ENCODE results near the gene PLEKHG5. TPM values are rescaled to one million over a fixed set of nuclear protein-coding genes. Genes with fewer than 3 reads are reported as not detected.
A peak's percentile ranks its signal among the peaks of the same experiment; 100 is the strongest.
"Not testable (repeated sequence)": the region's sequence is repeated elsewhere in the genome, so short reads cannot be mapped to it uniquely, and the experiment has no call there.

PLEKHG5 gene
- polyA plus RNA-seq, 3 donors = 0.03 TPM; not detected in 2

DNA sequence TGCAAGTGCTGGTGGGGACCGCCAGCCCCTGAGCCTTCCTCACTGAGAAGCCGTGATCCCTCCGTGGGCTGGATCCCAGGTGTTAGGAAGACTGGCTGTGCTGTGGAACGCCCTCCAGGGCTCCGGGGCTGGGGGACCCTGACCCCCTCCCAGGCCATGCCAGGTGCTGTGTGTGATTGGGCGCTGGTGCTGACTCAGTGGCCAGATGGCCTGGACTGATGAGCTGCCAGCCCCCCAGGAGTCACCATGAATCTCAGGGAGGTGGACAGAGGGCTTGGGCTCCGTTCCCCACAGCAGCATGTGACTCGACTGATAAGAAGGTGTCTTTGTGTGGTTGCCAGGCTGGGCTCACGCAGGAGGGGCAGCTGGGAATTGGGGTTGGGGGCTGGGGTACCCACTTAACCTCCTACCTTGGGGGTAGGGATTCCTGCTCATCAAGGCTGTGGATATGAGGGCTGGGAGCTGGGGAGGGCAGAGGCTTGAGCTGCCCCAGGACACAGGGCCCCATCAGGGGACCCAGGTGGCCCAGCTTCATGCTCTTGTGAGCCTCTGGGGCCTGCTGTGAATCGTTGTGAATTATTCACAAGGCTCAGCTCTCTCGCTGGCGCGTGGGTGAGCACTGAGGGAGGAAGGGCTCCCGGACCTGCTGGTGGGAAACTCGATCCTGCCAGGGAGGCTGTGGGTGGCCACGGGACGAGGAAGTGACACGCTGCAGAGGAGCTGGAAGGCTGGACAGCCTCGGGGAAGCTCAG is 61.6 kb downstream of the PLEKHG5 start:
- H3K4me3 ChIP-seq (replicated peaks in 1 of 3; ENCODE audit: low read depth in 2 of 3, low read length in 3 of 3); H3K36me3 ChIP-seq (replicated peaks in 1 of 2; ENCODE audit: control insufficient read depth in 1 of 2, insufficient read depth in 2 of 2, low read length in 2 of 2); intact Hi-C loops (cut with micrococcal nuclease); H3K27ac ChIP-seq (ENCODE audit: low read depth in 1 of 2, low read length in 2 of 2); H3K36me3 Mint-ChIP-seq; H3K9ac ChIP-seq (ENCODE audit: insufficient read depth, low read length, poor library complexity, severe bottlenecking); H2AFZ ChIP-seq (ENCODE audit: insufficient read depth, low read depth, low read length, poor library complexity, severe bottlenecking); H3K4me2 ChIP-seq (replicated peaks; ENCODE audit: extremely low read depth, low read length, poor library complexity, severe bottlenecking); H3K4me1 Mint-ChIP-seq; H3K9me3 Mint-ChIP-seq; H3K4me1 ChIP-seq (ENCODE audit: control insufficient read depth in 1 of 2, insufficient read depth in 2 of 2, low read length in 2 of 2); H3K9me3 ChIP-seq (replicated peaks in 1 of 2; ENCODE audit: control insufficient read depth in 1 of 2, insufficient read depth in 1 of 2, low read length in 2 of 2); H4K20me1 ChIP-seq (ENCODE audit: insufficient read depth, low read length); H3K79me2 ChIP-seq (ENCODE audit: insufficient read depth, low read length); DNase-seq; H3K27ac Mint-ChIP-seq: not testable (repeated sequence)
- WGBS (ENCODE audit: insufficient coverage) = 34% methylated on average over 13 of the region's 19 CpGs
- H3K27me3 ChIP-seq (ENCODE audit: control insufficient read depth in 2 of 2, insufficient read depth in 2 of 2, low read length in 2 of 2) = peaks cover 0 to 23% of the 10 kb centered on the region in 2 donors
- Mint-ChIP-seq H3K4me3 (peak overlapping the region in 1 of 2 donors; percentile 30), H3K27me3 (ENCODE audit: low read depth in 3 of 3) (peaks cover 30 to 57% (median 32%) of the 10 kb centered on the region in 3 donors)

DNA sequence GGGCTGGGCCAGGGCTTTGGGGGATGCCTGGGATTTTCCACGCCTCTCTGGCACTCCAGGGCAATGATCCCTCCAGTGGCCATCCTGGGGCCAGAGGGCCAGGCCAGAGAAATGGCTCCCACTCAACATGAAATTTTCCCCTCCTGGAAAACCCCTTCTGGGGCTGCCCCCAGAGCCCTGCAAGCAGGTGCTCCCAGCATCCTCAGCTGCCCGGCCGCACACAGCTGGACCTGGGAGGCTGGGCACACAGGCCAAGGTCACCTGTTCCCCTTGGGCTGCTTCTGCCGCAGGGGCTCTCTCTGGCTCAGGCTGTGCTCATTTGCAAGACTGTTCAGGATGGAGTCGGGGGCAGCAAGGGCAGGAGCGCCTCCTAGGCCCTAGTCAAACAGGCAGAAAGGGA is 63.0 kb downstream of the PLEKHG5 start:
- H3K4me3 ChIP-seq (replicated peaks in 1 of 3; ENCODE audit: low read depth in 2 of 3, low read length in 3 of 3); H3K36me3 Mint-ChIP-seq; H4K20me1 ChIP-seq (ENCODE audit: insufficient read depth, low read length); H2AFZ ChIP-seq (ENCODE audit: insufficient read depth, low read depth, low read length, poor library complexity, severe bottlenecking); H3K4me2 ChIP-seq (replicated peaks; ENCODE audit: extremely low read depth, low read length, poor library complexity, severe bottlenecking); H3K4me3 Mint-ChIP-seq; DNase-seq; H3K79me2 ChIP-seq (ENCODE audit: insufficient read depth, low read length); intact Hi-C loops (cut with micrococcal nuclease); H3K4me1 Mint-ChIP-seq; H3K9ac ChIP-seq (ENCODE audit: insufficient read depth, low read length, poor library complexity, severe bottlenecking); H3K4me1 ChIP-seq (ENCODE audit: control insufficient read depth in 1 of 2, insufficient read depth in 2 of 2, low read length in 2 of 2); H3K27ac Mint-ChIP-seq; H3K9me3 ChIP-seq (replicated peaks in 1 of 2; ENCODE audit: control insufficient read depth in 1 of 2, insufficient read depth in 1 of 2, low read length in 2 of 2); H3K27ac ChIP-seq (ENCODE audit: low read depth in 1 of 2, low read length in 2 of 2); H3K36me3 ChIP-seq (replicated peaks in 1 of 2; ENCODE audit: control insufficient read depth in 1 of 2, insufficient read depth in 2 of 2, low read length in 2 of 2); H3K9me3 Mint-ChIP-seq: not testable (repeated sequence)
- H3K27me3 Mint-ChIP-seq (ENCODE audit: low read depth in 3 of 3) = peaks cover 40 to 63% (median 41%) of the 10 kb centered on the region in 3 donors
- H3K27me3 ChIP-seq (ENCODE audit: control insufficient read depth in 2 of 2, insufficient read depth in 2 of 2, low read length in 2 of 2) = peaks cover 3 to 33% of the 10 kb centered on the region in 2 donors
- WGBS (ENCODE audit: insufficient coverage) = 82% methylated on average over 2 of the region's 6 CpGs

Data from CD14-positive monocyte (primary cell).